Breast epithelium (tissue), 3 donors: Measurements from ENCODE around the gene RPS6KL1.

Experiments used
- POLR2AphosphoS5 ChIP-seq, 3 donors: sonication (generic); formaldehyde crosslinking; IDR thresholded peaks; one replicate each; pipeline ENCODE4 v1.6.1; 2017; ENCODE audit warnings: antibody characterized with exemption in 3 of 3
- TF ChIP-seq, protein P1 (sequence below), 3 donors: fragments of 450-650 bp; IDR thresholded peaks; one replicate each; pipeline ENCODE4 v1.5.1; 2016 to 2017; ENCODE audit warnings: antibody characterized with exemption in 3 of 3, mild to moderate bottlenecking in 3 of 3, moderate library complexity in 3 of 3

DNA sequence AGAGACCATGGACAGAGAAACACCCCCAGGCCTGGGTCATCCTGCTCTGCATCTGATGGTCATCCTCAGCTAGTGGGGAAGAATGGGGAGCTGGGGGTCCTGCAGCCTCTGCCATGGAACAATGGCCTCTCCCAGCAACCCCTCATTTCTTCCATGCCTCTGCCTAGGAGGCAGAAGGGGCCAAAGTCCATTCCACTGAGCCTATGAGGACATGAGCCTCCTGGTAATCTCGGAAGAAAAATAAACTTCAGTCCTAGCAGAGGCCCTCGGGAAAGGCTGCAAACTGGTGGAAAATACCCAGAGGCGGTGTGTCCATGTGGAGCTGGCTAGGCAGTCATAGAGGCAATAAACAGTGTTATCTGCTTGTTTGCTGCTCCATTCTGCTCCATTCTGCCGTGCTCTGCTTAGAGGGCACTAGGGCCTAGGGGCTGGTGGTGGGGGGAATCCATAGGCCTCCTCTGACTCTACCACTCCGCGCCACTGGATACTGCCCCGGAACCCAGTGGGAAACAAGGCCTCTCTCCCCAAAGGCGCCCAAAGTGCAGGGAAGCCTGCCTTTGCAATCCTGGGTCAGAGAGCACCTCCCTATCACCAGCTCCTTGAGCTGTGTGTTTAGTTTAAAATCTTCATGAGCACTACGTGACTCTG, 27.9 kb upstream of the RPS6KL1 start:
- TF ChIP-seq, protein P1, sequence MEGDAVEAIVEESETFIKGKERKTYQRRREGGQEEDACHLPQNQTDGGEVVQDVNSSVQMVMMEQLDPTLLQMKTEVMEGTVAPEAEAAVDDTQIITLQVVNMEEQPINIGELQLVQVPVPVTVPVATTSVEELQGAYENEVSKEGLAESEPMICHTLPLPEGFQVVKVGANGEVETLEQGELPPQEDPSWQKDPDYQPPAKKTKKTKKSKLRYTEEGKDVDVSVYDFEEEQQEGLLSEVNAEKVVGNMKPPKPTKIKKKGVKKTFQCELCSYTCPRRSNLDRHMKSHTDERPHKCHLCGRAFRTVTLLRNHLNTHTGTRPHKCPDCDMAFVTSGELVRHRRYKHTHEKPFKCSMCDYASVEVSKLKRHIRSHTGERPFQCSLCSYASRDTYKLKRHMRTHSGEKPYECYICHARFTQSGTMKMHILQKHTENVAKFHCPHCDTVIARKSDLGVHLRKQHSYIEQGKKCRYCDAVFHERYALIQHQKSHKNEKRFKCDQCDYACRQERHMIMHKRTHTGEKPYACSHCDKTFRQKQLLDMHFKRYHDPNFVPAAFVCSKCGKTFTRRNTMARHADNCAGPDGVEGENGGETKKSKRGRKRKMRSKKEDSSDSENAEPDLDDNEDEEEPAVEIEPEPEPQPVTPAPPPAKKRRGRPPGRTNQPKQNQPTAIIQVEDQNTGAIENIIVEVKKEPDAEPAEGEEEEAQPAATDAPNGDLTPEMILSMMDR (IDR thresholded peaks at IDR 0.05) = no peak
- TF ChIP-seq POLR2AphosphoS5 (IDR thresholded peaks at IDR 0.05) = no peak
